HG03045 (cell line): ENCODE results near the gene MAOA.
"Not testable (repeated sequence)": the region's sequence is repeated elsewhere in the genome, so short reads cannot be mapped to it uniquely, and the experiment has no call there.

Experiments used
- ATAC-seq: cut with Tn5 transposase; IDR thresholded peaks from one replicate; pipeline ENCODE4 v1.9.1; 2021; ENCODE audit warnings: mild to moderate bottlenecking, moderate library complexity; ENCODE audit not compliant: unreplicated experiment

MAOA gene

DNA sequence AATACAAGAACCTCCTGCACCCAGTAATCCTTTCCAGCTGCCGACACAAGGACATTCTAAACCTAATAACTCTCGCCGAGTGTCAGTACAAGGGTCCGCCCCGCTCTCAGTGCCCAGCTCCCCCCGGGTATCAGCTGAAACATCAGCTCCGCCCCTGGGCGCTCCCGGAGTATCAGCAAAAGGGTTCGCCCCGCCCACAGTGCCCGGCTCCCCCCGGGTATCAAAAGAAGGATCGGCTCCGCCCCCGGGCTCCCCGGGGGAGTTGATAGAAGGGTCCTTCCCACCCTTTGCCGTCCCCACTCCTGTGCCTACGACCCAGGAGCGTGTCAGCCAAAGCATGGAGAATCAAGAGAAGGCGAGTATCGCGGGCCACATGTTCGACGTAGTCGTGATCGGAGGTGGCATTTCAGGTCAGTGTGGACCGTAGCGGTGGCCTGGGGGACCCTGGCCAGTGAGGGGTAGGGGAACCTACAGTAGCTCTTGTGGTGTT, at the start of gene MAOA:
TSS of gene MAOA (plus strand) at position 295 of the 490 bp plus-strand sequence. CDS start at position 338, 43 bp downstream.
- no peak for ATAC-seq

DNA sequence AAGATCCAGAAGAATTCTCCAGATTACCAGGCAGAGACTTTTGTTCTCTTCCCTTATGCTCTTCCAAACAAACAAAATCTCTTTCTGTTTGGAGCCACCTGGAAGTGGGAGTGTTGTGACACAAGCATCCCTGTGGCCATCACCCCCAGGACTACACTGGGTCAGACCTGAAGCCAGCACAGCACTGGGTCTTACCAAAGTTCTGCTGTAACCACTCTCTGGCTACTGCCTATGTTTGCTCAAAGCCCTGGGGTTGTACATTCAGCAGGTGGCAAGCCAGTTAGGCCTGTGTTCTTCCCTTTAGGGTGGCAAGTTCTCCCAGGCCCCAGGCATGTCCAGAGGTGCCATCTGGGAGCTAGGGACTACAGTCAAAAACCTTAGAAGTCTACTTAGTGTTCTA, 43.7 kb upstream of the MAOA start:
- no peak for ATAC-seq

DNA sequence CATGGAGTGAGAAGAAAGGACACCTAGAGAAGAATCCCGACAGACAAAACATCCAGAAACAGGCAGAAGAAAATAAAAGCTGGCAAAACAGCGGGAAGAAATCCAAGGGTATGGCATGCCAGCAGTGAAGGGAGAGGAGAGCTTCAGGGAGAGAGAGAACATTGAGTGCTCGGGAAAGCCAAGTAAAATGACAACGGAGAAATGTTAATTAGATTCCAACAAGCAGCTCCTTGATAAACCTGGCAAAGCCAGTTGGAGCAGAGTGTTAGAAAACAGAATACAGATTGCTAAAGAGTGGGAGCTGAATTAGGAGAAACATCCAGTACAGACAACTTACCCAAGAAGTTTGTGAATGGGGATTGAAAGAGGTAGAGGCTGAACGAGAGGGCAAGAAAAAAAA, 40.4 kb upstream of the MAOA start:
- ATAC-seq = no peak

DNA sequence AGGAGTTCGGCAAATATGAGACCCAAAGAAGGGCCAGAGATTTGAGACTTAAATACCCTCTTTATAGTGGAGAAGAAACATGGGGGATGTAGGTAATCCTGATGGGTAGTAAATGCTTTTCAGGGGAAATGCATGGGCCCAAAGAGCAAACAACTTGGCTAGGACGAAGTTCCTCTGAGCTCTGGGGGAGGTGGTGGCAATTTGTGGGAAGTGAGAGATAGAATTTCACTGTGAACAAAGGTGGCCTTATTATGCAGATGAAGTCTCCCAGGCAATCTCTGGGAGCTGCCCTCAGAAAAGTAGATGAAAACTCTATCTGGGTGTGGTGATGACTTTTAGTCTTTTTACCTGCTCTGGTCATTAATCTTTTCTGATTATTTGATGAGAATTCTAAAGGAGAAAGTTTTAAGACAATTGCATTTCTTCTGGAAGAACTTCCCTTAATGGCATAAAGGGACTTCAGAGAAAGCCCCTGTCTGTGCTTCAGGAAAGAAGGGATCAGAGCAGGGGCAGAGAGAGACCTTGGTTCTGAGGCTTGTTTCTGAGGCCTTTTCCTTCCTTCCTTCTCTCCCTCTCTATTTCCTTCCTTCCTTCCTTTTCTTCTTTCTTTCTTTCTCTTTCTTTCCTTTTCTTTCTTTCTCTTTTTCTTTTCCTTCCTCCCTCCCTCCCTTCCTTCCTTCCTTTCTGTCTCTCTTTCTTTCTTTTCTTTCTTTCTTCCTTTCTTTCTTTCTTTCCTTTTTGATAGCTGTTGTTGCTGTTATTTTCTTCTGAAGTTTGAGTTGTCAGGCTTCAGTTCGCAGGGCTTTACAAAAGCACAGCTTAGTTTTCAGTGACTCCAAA, 37.5 kb upstream of the MAOA start:
- no peak for ATAC-seq

DNA sequence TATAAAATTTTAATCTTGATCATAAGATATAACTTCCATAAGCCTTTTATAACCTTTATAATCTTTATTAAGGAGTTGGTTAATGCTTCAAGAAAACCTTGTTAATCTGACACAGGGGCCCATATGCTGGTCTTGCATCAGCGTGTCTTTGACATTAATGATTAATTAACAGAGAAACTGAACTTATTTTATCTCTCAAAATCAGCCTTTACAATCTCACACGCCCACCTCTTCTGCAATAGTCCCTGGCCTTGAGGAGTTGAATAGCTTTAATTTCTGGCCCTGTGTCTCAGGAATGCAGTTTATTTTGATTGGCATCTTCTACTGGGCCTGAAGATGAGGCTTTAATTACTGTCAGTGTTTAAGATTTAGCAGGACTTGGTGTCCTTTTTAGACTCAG, 36.2 kb upstream of the MAOA start:
- not testable (repeated sequence) for ATAC-seq

DNA sequence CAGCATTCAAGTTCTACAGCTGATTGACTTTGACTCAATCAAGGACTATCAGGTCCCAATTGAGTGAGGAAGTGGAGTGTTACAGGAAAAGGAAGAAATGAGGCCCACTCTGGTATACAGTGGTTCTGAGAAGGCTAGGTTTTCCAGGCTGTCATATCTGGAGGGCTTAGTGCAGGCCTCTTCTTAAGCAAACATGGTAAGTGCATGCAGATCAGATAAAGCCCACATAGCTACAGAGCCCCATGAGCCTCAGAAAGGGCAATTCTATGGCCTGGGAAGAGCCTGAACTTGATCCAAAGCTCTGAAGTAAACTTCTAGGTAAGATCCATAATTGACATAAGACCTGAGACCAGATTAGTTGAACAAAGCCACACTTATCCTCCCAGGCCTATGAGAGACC, 29.0 kb upstream of the MAOA start:
- no peak for ATAC-seq

DNA sequence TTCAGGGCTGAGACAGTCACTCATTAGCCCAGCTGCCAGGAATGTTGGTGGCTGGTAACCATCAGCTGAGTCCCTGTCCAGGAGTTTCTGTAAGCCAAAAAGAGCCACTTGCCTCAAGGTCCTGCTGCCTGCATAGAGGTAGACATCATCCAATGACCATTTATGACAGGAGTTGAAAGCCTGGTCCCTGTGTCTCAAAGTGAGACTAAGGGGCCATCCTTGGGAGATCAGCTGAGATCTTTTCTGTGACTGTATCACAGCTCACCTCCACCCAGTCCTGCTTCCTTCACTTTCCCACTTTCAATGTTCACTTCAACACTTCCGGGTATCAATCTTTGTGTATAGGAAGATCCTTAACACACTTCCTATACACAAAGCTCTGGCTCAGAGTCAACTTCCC, 28.4 kb upstream of the MAOA start:
- ATAC-seq = no peak

DNA sequence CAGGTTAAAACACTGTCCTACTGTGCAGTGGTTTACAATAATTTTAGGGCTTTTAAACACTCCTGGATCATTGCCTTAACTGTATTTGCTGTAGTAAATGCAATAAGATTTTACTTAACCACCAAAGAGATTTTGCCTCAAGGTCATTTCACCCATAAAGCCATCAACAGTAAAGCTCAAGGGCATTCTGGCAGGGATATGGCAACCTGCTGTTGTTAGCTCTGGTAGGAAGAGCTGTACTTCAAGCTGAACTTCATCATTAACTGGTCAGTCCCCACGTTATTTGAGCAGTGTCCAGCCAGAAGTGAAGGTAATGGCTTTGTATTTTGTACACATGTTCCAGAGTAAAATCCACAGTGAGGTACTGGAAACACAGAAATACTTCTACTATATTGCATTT, 26.9 kb upstream of the MAOA start:
- ATAC-seq = no peak

DNA sequence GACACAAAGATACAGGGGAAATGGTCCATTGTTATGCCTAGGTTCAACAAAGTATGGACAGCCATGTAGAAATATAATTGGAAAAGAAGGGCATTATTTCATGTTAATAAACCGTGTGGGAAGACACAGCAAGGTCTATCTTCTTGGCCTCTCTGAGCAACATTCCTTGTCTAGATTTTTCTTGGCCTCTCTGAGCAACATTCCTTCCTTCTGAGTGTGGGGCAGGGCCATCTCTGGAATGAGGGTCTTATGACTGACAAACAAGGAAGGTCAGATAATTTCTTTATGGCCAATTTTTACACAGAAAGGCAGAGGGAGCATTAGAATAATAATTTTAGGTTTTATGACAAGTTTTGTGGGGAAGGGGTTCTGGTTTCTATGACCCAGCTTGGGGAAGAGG, 24.3 kb upstream of the MAOA start:
- no peak for ATAC-seq

DNA sequence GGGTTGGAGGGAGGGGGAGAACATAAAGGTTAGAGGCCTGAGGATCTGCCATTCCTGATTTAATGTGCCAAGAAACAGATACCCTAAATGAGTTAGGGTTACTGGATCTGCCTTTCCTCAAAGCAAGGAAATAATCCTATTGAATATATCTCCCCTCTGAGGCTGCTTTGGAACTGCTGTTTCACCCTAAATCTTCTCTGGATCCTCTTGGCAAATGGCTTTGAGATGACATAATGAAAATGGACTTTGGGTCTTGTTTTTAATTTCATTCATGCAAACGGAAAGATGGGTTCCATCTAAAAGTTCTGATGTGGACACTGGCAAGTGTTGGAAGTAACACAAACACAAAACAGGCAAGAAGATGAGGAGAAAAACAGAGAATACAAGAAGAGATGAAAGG, 23.0 kb upstream of the MAOA start:
- ATAC-seq = no peak

DNA sequence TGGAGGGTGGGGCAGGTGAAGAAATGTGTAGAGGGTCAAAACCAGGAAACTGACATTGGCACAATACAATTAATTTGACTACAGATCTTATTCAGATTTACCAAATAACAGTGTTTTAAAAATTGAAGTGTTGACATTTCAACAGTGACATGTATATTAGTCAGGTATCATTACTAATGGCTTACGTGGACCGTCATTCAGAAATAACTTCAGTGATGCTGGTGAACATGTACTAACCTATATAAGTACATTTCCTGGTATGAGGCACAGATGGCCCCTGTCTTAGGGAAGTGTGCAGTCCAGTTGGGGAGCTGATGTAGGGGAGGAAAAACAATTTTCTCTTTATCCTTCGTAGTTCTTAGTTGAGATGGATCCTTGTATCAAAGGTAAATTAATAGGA, 22.3 kb upstream of the MAOA start:
- ATAC-seq = no peak

DNA sequence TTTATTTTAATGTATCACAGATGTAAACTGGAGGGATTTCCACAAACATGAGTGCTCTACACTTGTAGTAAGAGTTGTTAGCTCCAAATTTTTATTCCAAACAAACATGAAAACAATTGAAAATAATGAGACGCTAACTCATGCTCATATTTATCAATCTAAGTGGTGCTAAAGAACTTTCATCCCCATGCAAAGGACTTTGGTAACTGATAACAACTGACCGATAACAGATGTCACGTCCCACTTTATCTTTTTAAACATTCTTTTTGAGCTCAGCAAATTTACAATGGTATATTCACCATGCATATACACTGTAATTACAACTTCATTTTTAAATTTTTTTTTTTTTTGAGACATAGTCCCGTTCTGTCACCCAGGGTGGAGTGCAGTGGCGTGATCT, 15.6 kb upstream of the MAOA start:
- no peak for ATAC-seq

DNA sequence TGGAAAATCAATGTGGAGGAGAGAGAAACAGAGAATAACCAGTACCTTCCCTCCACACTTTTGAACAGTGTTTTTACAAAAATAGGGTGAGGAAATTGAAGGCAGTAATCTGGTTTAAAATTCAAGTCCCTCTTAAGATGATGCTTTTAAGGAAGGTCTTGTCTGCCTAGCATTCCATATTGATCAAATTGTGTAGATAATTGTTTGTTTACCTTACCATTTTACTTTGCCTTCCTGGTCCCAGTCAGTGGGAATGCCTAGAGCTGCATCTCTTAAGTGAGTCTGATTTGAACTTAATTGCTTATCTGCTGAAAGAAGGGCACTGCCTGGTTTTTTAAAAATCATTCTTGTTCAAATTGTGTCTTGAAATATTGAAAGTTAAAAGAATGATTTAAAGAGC, 14.4 kb upstream of the MAOA start:
- ATAC-seq = no peak

DNA sequence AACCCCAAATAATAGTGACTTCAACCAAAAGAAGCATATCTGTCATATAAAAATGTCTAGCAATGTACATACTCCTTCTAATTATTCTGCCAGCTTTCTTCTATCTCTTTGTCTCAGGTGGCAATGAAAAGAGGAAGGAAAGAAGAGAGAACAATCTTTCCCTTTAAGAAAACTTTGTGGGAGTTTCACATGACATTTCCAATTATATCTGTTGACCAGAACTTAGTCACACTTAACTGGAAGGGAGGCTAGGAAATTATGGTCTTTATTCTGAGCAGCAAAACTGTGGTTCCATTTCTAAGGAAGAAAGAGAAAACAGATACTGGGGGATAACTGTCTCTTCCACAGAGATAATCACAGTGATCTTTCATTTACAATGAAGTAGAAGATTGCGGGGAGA, 12.9 kb upstream of the MAOA start:
- no peak for ATAC-seq

DNA sequence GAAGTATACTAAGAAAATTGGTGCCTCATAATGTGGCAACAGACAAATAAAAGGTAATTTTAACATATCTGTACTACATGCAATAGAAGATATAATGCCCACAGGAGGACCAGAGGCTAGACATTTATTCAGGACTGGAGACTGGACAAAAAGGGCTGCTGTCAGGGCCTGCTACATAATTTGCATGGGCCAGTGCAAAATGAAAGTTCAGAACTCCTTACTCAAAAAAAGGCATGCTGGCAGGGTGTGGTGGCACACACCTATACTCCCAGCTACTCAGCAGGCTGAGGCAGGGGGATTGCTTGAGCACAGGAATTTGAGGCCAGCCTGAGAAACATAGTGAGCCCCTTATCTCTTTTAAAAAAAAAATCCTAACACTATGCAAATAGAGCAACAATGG, 12.4 kb upstream of the MAOA start:
- ATAC-seq = no peak

DNA sequence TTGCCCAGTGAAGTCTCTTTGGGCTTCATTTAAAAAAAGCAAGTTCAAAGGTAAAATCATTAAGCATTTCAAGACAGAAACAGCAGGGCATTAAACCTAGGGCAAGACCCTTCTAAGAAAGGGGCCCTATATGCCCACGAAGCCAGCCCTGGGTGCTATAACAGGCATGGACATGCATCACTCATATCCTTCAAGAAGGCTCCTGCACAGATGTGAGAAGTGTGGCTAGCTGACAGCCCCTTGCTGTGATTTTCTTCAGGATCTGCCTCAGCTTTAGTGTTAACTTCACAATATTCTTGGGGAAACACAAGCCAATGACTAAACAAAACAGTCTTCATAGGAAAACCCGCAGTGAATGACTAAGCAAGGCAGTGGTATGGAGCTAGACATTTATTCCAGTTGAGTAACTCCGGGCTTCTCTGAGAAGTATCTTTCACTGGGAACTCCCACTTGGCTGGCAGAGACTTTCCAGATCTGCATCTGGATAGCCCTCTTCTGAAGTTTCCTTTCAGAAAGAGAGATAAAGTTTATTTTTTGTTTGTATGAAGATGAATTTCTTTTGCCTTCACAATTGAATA, 11.9 kb upstream of the MAOA start:
- ATAC-seq = no peak

DNA sequence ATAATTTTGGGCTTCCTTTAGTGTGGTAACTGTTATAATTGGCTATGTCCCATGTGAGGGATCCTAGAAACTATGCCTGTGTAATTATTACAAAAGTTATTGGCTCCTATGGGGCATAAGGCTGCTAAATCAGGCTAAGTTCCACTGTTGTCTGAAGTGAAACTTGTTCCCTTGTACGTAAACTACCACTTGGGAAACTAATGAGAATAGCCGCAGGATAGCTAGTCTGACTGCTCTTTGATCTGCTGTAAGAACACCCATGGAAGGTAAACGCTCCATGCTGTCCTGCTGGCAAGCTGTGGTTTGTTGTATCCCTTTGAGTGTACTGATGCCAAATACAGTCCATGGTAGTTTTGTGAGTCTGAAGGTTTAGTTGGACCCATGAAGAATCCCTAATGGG, 9.3 kb upstream of the MAOA start:
- ATAC-seq = no peak

DNA sequence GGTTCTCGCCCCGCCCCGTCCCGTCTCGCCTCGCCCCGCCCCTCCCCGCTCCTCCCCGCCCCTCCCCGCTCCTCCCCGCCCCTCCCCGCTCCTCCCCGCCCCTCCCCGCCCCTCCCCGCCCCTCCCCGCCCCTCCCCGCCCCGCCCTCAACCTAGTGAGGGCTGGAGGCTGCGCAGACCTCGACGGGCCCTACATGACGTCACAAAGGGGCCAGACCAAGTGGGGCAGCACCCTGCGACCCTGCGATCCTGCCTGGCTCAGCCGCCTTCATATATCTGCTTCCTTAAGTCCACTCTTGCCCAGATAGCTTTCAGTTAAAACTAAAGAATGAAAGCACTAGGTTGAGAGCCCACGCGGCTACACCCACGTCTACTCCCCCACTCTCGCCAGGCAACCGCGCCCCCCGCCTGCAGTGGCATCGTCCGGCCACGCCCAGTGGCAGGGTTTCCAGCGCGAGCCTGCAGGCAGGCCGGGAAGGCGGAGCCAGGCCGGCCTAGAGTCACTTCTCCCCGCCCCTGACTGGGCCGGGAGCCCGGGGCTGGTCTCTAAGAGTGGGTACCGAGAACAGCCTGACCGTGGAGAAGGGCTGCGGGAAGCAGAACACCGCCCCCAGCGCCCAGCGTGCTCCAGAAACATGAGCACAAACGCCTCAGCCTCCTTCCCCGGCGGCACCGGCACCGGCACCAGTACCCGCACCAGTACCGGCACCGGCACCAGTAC, 1.5 kb upstream of the MAOA start:
- ATAC-seq = peak; percentile 99

DNA sequence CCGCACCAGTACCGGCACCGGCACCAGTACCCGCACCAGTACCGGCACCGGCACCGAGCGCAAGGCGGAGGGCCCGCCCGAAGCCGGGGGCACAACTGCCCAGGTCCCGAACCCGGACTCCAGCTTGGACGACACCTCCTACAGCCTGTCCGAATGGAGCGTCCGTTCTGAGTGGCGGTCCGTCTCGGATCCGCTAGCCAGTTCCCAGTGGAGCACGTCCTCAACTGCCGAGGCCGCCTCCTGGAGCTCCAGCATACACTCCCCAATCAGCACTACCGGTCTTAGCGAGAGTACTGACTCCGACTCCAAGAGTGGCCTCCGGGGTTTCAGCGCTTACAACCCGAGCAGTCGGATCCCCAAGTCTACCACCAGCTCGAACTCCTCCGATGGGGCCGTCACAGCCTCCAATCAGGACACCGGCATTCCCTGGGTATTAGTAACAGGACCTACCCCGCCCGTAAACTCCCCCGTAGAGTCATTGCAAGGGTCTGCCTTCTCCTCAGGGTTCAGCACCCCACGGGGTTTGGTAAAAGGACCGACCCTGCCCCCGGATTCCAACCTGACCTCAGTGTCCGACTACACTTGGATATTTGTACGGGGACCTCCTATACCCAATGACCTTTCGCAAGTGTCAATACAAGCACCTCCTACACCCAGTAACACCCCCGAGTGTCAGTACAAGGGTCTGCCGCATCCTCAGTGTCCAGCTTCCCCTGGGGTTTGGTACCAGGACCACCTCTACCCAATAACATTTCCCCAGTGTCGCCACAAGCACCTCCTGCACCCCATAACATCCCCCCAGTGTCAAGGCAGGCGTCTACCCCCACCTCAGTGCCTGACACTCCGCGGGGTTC, 721 bp upstream of the MAOA start:
- no peak for ATAC-seq

DNA sequence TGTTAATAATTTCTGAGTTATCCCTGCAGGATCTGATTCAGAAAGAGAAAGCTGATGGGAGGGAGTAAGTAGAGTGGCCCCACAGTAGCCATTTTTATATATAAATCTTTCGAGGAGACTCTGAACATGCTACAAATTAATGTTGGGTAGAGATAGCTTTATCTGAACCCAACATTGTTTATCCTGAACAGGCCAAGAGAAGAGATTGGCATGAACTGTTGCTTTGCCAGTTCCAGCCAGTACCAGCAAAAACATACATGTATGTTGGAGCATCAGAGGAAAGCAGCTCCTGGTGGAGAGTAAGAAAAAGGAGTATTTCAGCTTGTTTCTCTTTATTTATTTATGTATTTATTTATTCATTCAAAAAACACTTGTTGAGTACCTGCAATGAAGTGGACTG, 1.6 kb downstream of the MAOA start:
- ATAC-seq = no peak
